ENCODE data around the gene UAP1L1.

GRCh38 chr9:137070201-137070905, 7.0 kb upstream of the UAP1L1 start, which contains the start of gene SAPCD2:
- TF ChIP-seq CTCF (IDR thresholded peaks at IDR 0.05) (no peak), POLR2A (IDR thresholded peaks at IDR 0.05) (no peak)
